HTR-8/SVneo (cell line): ENCODE measurements around the gene CACNB1.

ENCODE experiments used
- DNase-seq: peaks from one replicate; pipeline ENCODE4 v3.0.0; 2011; ENCODE audit warnings: low spot score, mixed read lengths; ENCODE audit not compliant: insufficient read length
- FAIRE-seq: peaks from 2 replicates; lab custom pipeline; 2011; peaks lifted over from hg19 to GRCh38; lab: Jason Lieb, UNC

Gene CACNB1

DNA sequence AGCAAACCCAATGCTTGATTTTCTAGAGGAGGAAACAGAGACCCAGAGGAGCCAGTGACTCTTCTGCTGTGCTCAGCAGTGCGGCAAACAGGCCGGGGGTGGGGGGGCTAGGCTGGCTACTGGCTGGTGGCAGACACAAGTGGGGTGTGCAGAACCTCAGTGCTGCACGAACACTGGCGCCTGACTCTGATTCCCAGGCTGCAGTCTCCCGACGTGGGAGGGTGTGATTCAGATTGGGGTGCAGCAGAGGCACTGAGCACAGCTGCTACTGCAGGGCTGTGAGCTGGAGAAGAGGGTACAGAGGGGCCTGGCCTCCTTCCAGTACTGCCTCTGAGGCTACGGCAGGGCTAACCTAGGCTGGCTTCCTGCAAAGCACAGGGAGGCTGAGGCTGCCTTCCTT is 10.7 kb upstream of the CACNB1 start:
- FAIRE-seq = no peak
- DNase-seq = no peak

DNA sequence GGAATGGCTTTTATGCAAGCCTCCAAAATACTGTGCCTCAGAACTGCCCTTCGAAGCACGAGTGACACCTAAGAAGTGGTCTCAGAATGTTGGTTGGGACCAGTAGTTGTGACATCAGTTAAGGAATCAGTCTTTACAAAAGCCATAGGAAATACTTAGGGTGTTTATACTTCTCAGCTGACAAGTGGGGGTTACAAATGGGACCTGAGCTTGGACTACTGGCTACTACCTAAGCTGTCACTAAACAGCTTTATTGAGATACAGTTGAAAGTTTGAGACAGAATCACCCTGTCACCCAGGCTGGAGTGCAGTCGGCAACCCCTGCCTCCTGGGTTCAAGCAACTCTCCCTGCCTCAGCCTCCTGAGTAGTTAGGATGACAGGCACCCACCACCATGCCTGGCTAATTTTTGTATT is 7.7 kb upstream of the CACNB1 start:
- DNase-seq (no peak), FAIRE-seq (no peak)

DNA sequence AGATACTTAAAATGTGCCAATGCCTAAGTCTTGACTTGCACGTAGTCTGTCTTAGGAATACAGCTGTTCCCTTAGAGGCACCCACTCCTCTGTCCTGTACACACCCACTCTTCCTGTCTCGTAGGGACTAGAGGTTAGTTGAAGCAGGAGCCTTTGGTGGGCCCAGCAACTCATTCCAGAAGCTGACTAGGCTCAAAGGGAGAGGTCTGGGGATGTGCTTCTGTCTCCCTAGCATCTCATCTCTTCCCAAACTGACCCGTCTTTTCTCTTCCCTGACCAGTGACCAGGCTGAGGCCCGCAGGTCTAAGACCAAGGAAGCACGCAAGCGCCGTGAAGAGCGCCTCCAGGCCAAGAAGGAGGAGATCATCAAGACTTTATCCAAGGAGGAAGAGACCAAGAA is 6.8 kb upstream of the CACNB1 start:
- FAIRE-seq = no peak
- no peak for DNase-seq

DNA sequence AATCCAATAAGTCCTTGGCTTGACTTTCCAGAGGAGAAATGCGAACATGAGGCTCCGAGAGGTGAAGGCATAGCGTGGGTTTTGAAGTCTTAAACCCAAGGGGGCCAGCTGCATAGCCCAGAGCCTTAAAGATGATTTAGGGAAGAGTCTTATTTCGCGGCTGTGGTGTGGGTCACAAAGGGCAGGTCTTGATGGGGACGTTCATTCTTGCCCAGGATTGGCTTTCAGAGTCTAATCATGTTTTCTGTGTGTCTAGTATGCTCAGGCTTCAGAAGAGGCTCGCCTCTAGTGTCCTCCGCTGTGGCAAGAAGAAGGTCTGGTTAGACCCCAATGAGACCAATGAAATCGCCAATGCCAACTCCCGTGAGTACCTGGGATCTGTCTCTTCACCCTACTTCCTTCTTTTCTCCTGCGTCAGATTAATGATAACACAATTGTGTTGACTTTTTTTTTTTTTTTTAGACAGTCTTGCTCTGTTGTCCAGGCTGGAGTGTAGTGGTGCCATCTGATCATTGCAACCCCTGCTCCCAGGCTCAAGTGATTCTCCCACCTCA is 3.6 kb upstream of the CACNB1 start:
- no peak for DNase-seq
- FAIRE-seq = no peak

DNA sequence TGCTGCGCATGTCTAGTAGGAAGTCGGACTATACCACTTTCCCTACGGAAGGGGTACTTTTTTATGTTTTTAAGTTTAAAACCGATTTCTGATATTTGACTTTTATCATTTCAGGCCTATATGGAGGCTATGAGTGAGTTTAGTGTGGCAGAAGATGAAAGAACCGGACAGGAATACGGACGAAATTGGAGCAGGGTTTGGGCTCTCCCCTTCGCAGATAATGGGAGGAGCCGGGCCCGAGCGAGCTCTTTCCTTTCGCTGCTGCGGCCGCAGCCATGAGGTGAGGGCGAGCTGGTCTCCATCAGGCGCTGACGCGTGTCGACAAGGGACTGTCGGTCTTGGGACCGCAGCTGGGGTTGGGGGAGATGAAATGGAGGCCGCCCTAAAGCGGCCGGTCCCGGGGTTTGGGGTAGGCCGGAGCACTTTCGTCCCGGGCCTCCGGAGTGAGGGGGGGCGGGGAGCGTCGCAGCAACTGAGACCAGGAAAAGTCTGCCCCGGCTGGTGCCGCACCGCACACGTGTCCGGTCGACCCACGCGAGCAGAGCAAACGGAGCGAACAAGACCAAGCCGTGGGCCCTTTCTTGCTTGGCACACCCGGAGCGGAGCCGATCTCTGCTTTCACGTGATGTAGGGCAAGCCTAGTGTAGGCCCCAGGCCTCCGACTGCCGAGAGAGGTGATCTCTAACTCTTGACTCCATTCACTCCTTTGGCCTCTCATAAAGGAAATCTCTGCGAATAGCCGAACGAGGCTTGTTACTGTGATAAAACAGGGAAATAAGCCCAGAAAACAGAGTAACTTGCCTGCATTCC is 2.8 kb upstream of the CACNB1 start, which contains the start of gene RPL19:
Gene RPL19, plus strand, starts transcription at position 214 of the 810 bp plus-strand sequence. Its CDS starts 62 bp downstream, at position 276.
- FAIRE-seq (no peak), DNase-seq (peak; percentile 82)

DNA sequence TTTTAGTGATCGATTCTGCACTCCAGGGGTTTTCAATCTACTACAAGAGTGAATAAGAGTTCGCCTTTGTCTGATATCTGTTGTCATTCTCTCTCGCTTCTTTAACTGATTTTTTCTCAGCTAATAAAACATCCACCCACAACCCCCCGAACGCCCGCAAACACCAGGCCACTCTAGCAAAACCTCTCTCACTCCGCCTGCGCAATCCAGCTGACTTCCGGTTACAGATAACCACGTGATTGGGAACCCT is 2.3 kb upstream of the CACNB1 start:
- DNase-seq (peak; percentile 98), FAIRE-seq (peak; percentile 72)

DNA sequence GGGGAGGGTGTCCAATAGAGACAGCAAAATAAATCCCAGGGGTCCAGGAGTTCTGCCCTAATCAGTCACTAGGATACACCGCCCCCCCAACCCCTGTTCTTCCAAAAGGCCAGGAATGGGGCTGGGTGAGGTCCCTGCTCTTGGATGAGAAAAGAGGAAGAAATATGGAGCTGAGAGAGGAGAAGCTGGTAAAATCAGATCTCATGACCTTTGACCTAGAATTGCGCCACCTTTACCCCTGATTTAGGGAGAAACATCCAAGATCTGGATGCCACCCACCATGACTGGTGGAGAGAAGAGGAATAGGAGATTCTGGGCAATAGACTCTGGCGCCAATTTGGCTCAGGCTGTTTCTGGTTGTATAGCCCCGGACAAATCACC is 707 bp upstream of the CACNB1 start:
- FAIRE-seq = no peak
- DNase-seq = no peak

DNA sequence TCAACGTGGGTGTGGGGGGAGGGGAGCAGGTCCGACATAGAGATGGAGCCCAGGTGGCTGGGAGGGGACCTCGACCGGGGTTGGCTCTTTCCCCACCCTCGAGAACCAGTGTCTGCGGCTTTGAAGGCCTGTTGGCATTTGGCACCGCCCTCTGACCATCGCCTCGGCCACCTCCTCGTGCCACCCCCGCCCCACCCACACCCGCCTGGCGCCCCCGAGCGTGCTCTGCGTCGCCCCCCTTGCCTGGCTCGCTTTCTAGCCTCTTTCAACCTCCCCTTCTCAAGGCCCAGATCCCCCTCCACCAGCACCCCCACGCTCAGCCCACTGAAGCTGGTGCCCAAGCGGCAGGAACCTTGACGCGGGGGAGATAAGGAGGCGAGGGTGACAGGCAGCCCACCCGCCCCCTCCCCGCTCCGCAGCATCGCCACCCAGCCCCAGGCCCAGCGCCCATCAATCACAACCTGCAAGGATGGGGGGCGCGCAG is 619 bp downstream of the CACNB1 start:
- FAIRE-seq = peak; percentile 72
- DNase-seq = peak; percentile 85

DNA sequence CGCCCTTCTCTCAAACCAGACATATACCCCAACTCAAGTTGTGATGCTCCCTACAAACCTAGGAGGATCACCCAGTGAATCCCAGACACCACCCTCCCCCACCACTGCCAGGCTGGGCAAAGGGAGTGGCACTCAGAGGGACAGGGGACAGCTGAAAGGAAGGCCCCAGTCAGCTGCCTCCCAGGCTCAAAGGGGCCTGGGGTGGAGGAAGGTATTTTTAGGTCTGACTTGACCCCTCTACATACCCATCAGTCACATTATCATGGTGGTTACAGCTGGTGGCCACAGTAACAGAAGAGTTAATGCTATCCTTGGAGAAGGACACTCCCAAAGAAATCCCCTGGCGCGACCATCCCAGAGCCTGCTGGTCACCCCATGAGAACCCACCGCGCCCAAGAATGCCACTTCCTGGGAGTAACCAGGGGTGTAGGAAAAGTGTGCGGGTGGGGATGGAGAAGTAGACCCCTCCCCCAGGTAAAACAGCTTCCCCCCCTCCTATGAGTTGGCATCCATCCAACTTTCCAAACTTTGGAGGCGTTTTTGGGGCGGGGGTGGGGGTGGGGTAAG is 1.1 kb downstream of the CACNB1 start:
- DNase-seq = peak; percentile 45
- no peak for FAIRE-seq

DNA sequence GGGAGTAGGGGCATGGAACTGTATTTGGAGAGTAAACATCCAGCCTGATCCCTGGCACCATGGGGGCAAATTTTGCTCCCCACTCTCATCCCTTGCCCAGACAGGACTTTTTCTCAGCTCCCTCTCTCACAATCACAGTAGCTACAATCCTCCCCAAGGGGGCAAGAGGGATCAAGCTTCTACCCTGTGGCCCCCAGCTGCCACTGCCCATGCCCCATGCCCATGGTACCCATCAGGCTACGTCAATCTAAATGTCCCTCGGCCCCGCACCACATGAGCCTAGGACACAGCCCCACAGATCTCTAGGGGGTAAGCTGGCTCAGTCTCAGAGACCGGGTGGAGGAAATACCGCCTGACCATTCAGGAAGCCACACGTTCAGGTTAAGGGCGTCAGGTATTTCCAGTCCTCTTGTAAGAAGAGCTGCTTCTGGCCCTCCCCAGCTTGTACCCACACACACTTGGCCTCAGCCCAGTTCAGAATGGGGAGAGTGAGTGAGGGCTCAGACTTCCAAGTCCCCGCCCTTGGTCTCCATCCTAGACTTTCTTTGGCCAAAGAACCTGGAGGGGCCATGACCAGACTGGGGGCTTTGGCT is 1.8 kb downstream of the CACNB1 start:
- FAIRE-seq = no peak
- DNase-seq = no peak

DNA sequence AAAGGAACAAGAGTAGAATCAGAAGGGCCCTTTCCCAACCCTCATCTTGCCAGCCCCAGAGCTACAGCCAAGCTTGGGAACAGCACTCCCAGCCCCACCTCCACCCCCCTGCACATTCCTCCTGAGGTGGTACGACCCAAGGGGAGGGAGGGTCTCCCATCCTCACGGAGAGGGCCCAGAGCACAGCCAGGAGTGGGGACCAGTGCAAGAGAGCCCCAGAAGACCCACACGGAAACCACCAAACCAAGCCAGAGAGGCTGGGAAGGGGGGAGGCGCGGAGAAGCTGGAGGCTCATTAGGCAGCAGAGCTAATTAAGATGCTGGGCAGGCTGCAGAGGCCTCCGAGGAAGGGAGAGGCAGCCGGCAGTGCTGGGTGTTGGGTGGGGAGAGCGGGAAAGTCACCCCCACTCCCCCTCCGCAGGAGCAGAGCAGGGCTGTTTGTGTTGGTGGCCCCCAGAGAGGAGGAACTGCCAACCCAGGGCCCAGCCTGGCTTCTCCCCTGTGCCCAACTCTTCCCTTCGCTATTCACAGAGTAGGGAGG is 2.4 kb downstream of the CACNB1 start:
- DNase-seq (no peak), FAIRE-seq (no peak)

DNA sequence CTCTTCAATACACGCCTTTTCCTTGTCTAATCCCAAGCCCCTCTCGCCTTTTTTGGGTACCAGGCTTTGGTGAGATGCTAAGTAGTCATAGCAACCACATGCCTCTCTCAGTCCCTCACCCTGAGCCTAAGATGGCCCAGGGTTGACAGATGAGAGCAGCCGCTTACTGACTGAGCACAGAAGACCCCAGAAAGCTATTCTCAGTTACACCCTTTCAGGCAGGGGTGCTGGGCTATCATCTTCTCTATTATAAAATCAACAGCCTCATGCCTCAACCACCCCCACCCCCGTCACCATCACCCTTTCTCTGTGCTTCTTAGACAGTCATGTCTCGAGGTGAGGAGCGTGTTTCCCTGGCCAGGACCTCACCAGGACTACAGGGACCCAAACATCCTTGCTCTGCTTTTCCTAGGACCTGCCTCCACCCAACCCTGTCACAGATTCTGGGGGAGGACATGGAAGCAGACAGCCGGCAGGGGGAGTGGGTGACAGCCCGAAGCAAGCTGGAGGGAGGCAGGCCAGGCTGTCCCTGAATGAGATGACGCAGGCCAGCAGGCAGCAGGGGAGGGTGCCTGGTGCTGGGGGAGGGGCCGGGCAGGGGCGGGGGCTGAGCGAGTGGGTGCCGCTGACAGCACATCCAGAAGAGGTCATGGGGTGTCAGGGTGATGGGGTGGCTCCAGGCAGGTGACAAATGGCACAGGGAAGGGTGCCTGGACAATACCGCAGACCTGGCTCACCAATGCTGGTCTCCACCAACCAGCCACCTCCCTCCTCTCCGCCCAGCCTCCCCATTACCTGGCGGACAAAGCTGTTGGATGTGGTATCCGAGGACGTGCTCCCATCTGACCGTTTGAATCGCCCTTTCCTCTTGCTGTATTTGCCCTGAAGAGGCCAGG is 3.1 kb downstream of the CACNB1 start:
- FAIRE-seq (peak; percentile 91), DNase-seq (no peak)

DNA sequence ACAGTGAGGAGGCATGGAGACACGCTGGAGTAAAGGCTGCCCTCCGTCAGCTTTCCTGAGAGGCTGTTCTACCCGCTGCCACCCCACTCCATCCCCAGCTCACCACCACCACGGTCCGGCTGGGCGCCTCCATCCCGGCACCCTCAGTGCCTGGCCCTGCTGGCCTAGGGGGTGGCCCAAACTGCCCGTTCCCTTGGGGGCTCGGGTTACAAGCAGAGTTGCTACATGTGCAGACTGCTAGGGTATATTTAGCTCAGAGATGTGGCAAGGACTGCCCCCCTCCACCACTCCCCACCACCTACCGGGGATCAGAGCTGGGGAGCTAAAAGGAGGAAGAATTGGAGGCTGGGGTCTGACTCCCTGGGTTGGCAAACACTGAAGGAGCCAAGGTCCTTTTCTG is 4.1 kb downstream of the CACNB1 start:
- DNase-seq (no peak), FAIRE-seq (no peak)

DNA sequence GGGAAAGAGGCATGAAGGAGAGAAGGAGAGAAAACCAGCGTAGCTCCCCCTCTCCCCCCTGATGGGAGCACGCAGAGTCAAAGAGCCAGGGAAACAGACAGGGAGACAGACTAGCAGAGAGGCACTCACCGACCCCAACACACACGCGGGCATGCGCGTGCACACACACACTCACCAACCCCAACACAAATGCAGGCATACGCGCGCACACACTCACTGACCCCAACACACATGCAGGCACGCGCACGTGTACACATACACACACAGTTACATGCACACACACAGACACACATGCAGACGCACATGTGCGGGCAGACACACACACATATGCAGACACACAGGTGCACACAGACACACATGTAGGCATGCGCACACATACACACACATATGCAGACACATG is 4.6 kb downstream of the CACNB1 start:
- FAIRE-seq (peak; percentile 89), DNase-seq (no peak)

DNA sequence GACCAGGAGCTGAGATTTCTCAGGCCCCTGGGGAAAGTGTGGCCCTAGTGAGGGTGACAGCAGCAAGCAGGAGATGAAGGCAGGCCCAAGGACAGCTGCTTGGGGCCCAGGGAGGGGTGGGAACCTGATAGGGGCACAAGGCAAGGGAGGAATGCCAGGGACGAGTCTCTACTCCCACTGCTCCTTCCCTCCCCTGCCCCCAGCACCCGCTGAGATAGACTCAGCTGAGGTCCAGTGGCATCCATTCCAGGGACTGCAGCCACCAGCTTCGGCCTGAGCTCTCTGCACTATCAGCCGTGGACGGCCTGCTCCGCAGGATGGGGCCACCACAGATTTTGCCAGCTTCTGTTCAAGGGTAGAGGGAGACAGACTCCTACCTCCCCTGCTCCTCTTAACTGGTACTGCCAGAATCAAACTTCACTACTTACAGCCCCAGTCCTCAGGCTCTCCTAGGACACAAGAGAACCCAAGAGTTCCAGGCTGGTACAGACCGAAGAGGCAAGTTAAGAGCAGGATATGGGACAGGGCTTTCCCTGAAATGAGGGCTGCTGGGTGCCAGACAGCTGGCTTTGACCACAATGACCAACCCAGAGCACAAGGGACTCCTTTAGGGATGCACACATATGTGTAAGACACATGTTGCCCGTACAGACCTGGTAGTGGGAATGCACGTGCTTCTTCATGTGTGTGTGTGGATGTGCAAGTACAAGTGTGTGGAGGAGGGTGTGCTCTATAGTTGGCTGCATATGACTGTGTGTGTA is 5.5 kb downstream of the CACNB1 start:
- FAIRE-seq = peak; percentile 4
- DNase-seq = no peak

DNA sequence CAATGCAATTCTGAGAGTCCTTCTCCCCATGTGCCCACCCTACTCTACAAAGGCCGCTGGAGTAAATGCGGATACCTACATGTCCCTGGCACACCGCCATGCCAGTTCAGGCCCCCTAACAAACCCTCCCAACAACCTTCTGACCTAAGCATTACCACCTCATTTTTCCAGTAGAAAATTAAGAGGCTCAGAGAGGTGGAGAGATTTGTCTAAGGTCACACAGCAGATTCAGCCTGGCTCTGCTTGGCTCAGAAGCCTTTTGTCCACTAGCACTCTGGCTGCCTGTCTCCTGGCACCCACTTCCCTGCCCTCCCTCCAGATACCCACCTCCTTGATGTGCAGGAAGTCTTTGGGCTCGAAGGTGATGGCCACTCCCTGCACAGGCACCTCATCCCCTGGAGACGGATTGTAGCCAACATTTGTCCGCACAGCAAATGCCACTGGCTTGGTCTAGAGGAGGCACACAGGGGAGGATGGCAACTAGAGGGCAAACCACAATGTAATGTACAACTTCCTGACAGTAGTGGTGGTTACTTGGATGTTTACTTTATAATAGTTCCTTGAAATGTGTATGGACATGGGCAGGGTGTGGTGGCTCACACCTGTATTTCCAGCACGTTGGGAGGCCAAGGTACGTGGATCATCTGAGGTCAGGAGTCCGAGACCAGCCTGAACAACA is 10.2 kb downstream of the CACNB1 start:
- peak; percentile 52 for FAIRE-seq
- DNase-seq = no peak

DNA sequence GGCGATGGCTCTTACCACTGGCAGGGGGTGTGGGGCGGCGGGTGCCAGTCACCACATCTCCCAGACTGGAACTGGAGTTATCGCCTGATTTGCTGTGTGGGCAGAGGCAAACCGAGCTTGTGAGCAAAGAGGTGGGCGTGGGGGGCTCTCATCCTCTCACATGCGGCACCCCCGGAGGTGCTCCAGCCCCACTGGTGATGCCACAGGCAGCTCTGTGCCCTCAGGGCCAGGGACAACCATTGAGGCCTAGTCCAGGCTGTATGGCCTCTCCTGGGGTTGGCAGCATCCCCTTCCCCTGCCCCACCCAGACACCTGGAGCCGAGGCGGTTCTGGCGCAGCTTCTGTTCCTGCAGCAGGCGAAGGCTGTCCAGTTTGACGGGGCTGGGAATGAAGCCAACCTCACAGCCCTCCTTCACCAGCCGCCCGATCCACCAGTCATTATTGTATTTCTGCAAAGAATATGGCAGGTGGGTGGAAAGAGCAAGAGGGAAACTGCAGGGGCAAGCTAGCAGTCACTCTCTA is 10.9 kb downstream of the CACNB1 start:
- DNase-seq (no peak), FAIRE-seq (no peak)

DNA sequence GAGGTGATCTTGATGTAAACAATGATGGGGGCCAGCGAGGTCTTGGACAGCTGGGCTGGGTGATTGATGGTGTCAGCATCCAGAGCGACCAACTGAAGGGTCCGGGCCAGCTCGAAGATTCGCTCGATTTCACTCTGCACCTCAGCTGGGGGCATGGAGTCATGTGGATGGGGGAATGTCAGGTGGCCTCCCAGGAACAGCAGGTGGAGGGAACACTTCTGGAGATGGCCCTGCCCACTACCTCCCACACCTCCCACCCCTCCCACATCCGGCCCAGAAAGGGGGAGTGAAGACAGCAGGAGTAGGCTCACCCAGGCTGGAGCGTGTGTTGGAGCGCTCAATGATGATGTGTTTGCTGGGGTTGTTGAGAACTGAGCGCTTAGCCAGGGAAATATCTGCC is 13.7 kb downstream of the CACNB1 start:
- DNase-seq (no peak), FAIRE-seq (peak; percentile 63)

DNA sequence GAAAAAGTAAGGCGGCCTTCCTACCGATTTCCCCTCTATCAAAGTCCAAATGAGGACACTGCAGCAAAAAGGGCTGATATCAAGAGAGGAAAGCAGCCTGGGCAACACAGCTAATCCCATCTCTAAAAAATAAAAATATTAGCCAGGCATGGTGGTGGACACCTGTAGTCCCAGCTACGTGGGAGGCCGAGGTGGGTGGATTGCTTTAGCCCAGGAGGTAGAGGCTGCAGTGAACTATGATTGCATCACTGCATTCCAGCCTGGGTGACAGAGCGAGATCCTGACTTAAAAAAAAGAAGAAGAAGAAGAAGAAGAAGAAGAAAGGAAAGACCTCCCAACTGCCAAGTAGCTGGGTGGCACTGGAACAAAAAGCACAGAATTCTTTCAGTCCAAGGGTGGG is 14.4 kb downstream of the CACNB1 start:
- DNase-seq (no peak), FAIRE-seq (no peak)
